Measurements from ENCODE around the gene GPR139.

Gene GPR139

DNA sequence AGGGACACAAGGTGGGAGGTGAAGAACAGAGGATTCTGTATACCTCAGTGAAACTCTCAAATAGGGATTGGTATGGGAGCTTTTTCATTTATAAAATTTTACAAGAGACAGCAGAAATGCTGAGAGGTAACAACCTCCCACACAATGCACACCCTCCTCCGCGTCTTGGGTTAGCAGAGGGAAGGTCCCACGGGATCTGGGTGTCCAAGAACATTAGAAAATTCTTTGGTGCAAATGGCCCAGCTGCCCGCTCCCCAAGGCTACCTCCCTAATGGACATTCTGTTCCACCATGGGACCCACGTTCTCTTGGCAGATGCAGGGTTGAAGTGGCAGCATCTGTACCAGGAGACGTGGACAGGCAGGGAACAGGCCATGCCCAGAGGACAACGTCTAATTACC, 22.5 kb downstream of the GPR139 start:
- DNase-seq (ENCODE audit: extremely low spot score): no peak
- TF ChIP-seq LEF1 (IDR thresholded peaks at IDR 0.05; ENCODE audit: borderline replicate concordance): no peak
- no peak for TF ChIP-seq FOXK2 (IDR thresholded peaks at IDR 0.05)
- TF ChIP-seq, protein P1, sequence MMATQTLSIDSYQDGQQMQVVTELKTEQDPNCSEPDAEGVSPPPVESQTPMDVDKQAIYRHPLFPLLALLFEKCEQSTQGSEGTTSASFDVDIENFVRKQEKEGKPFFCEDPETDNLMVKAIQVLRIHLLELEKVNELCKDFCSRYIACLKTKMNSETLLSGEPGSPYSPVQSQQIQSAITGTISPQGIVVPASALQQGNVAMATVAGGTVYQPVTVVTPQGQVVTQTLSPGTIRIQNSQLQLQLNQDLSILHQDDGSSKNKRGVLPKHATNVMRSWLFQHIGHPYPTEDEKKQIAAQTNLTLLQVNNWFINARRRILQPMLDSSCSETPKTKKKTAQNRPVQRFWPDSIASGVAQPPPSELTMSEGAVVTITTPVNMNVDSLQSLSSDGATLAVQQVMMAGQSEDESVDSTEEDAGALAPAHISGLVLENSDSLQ (IDR thresholded peaks at IDR 0.05): no peak
- TF ChIP-seq BHLHE40 (IDR thresholded peaks at IDR 0.05; ENCODE audit: borderline replicate concordance): no peak
- no peak for TF ChIP-seq TARDBP (IDR thresholded peaks at IDR 0.05)
- TF ChIP-seq FOXA1 (IDR thresholded peaks at IDR 0.05): no peak
- no peak for TF ChIP-seq CTBP1 (IDR thresholded peaks at IDR 0.05; ENCODE audit: borderline replicate concordance)
- TF ChIP-seq FOXM1 (IDR thresholded peaks at IDR 0.05; ENCODE audit: borderline replicate concordance): no peak
- TF ChIP-seq NFRKB (IDR thresholded peaks at IDR 0.05): no peak
- POLR2A ChIA-PET: no interaction called here
- CTCF ChIA-PET: interaction anchor here (0.7 kb wide), 1 partner anchor 14 kb away, joined by 3 read pairs; no protein-coding TSS in a partner anchor

DNA sequence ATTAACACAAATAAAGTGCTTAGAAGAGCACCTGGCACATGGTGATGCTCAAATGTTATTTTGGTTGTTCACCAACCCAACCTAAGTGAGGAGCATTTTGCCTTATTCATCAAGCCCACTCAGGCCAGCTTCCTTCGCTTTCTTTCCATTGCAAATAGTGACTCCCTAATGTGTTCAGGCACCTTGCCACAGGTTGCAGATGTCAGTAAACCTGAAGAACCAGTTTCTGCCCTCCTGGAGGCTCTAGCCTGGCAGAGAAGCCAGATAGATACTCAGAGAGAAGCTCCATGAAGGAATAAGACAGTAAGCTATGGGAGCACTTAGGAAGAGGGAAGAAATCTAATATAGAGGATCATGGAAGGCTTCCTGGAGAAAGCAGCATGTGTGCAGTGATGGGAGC, 23.9 kb downstream of the GPR139 start:
- ChIA-PET CTCF (no interaction called here), POLR2A (no interaction called here)
- DNase-seq (ENCODE audit: extremely low spot score): no peak
- TF ChIP-seq BHLHE40 (IDR thresholded peaks at IDR 0.05; ENCODE audit: borderline replicate concordance) (no peak), SUZ12 (IDR thresholded peaks at IDR 0.05) (no peak), FOXK2 (IDR thresholded peaks at IDR 0.05) (no peak), HDGF (IDR thresholded peaks at IDR 0.05; ENCODE audit: borderline replicate concordance) (no peak), SP1 (IDR thresholded peaks at IDR 0.05) (no peak), NFRKB (IDR thresholded peaks at IDR 0.05) (no peak), L3MBTL2 (conservative IDR thresholded peaks at IDR 0.05) (no peak), LEF1 (IDR thresholded peaks at IDR 0.05; ENCODE audit: borderline replicate concordance) (no peak), TARDBP (IDR thresholded peaks at IDR 0.05) (no peak), ZNF384 (IDR thresholded peaks at IDR 0.05) (no peak), FOXM1 (IDR thresholded peaks at IDR 0.05; ENCODE audit: borderline replicate concordance) (no peak), FOXA1 (IDR thresholded peaks at IDR 0.05) (no peak), CTBP1 (IDR thresholded peaks at IDR 0.05; ENCODE audit: borderline replicate concordance) (no peak), ELF4 (IDR thresholded peaks at IDR 0.05) (no peak)
- TF ChIP-seq, protein P1 (IDR thresholded peaks at IDR 0.05): no peak

GRCh38 chr16:20045886-20046285, 27.8 kb downstream of the GPR139 start:
- POLR2A ChIA-PET: no interaction called here
- no peak for DNase-seq (ENCODE audit: extremely low spot score)
- CTCF ChIA-PET: no interaction called here
- TF ChIP-seq FOXA1 (IDR thresholded peaks at IDR 0.05) (no peak), BHLHE40 (IDR thresholded peaks at IDR 0.05; ENCODE audit: borderline replicate concordance) (no peak), HDGF (IDR thresholded peaks at IDR 0.05; ENCODE audit: borderline replicate concordance) (no peak), TARDBP (IDR thresholded peaks at IDR 0.05) (no peak), L3MBTL2 (conservative IDR thresholded peaks at IDR 0.05) (no peak), FOXM1 (IDR thresholded peaks at IDR 0.05; ENCODE audit: borderline replicate concordance) (no peak), FOXK2 (IDR thresholded peaks at IDR 0.05) (no peak), ARNT (IDR thresholded peaks at IDR 0.05) (no peak), CTBP1 (IDR thresholded peaks at IDR 0.05; ENCODE audit: borderline replicate concordance) (no peak), ZNF384 (IDR thresholded peaks at IDR 0.05) (no peak), ELF4 (IDR thresholded peaks at IDR 0.05) (no peak), SP1 (IDR thresholded peaks at IDR 0.05) (no peak)
- TF ChIP-seq, protein P1 (IDR thresholded peaks at IDR 0.05): no peak

DNA sequence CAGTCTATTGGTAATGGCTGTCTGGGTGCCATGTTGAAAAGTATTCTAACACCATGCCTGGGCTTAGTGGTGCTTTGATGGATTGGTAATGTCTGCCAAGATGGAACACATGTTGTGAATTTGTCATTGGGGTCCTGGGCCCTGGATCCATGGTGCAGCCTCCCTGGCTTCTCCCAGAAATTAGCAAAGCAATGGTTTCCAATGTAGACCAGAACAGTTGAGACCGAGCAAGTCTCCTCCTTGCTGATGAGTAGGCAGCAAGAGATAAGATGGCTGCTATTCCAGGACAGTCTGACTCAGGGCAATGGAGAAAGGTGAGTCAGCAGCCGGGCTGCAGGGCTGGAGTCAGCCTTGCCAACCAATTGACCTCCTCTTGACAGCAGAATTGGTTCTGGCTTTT, 30.8 kb downstream of the GPR139 start:
- TF ChIP-seq, protein P1 (IDR thresholded peaks at IDR 0.05): no peak
- TF ChIP-seq NFRKB (IDR thresholded peaks at IDR 0.05): no peak
- TF ChIP-seq FOXM1 (IDR thresholded peaks at IDR 0.05; ENCODE audit: borderline replicate concordance): no peak
- TF ChIP-seq SUZ12 (IDR thresholded peaks at IDR 0.05): no peak
- TF ChIP-seq ARNT (IDR thresholded peaks at IDR 0.05): no peak
- no peak for TF ChIP-seq LEF1 (IDR thresholded peaks at IDR 0.05; ENCODE audit: borderline replicate concordance)
- TF ChIP-seq CTBP1 (IDR thresholded peaks at IDR 0.05; ENCODE audit: borderline replicate concordance): no peak
- no peak for TF ChIP-seq ZNF384 (IDR thresholded peaks at IDR 0.05)
- TF ChIP-seq BHLHE40 (IDR thresholded peaks at IDR 0.05; ENCODE audit: borderline replicate concordance): no peak
- TF ChIP-seq TARDBP (IDR thresholded peaks at IDR 0.05): no peak
- TF ChIP-seq HDGF (IDR thresholded peaks at IDR 0.05; ENCODE audit: borderline replicate concordance): no peak
- no peak for TF ChIP-seq FOXK2 (IDR thresholded peaks at IDR 0.05)
- no peak for TF ChIP-seq SP1 (IDR thresholded peaks at IDR 0.05)
- no peak for DNase-seq (ENCODE audit: extremely low spot score)
- CTCF ChIA-PET: no interaction called here
- POLR2A ChIA-PET: no interaction called here

DNA sequence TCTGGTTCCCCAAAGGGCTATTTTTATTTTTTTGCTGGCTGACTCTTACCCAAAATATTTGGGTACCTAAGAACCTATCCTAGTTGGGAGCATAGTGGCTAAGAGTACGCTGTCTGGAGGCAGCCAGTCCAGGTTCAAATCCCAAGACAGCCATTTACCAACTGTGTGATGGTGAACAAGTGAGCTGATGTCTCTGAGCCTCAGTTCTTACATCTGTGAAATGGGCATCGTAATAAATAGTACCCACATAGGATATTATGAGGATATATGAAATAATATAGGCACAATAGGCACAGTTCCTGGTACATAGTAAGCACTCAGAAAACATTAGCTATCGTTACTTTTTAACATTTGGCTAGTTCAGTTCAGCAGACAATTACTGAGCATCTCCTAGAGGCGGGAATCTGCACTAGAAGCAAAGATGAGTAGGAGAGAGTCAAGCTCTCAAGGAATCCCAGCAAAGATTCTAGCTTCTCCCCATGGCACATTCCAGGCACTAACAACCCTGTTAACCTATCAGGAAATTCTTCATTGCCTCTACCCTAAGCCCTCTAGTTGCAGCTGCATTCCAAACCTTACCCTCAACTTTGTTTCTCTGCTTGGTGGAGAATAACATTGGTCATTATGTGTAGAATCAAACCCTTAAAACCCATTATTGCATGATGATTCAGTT, 31.6 kb downstream of the GPR139 start:
- TF ChIP-seq FOXA1 (IDR thresholded peaks at IDR 0.05) (no peak), BHLHE40 (IDR thresholded peaks at IDR 0.05; ENCODE audit: borderline replicate concordance) (no peak), HDGF (IDR thresholded peaks at IDR 0.05; ENCODE audit: borderline replicate concordance) (no peak), ARNT (IDR thresholded peaks at IDR 0.05) (no peak), NFRKB (IDR thresholded peaks at IDR 0.05) (no peak), ZNF384 (IDR thresholded peaks at IDR 0.05) (no peak), TARDBP (IDR thresholded peaks at IDR 0.05) (no peak)
- TF ChIP-seq, protein P1 (IDR thresholded peaks at IDR 0.05): no peak
- POLR2A ChIA-PET: interaction anchor here (0.5 kb wide), 1 partner anchor 42 kb away, joined by 3 read pairs; no protein-coding TSS in a partner anchor
- no peak for DNase-seq (ENCODE audit: extremely low spot score)

More for the DNA sequence above, 31.6 kb downstream of the GPR139 start:
- CTCF ChIA-PET: no interaction called here
